Measurements from ENCODE around the gene MYBPC1. TPM values are rescaled to one million over a fixed set of nuclear protein-coding genes. Genes with fewer than 3 reads are reported as not detected.

The MYBPC1 gene
- not detected in 2 replicates for total RNA-seq (2012; rRNA removed)
- polyA plus RNA-seq (2012; rRNA removed) = not detected in 2 replicates
- polyA plus RNA-seq (2012; cell fraction: cytosol; rRNA removed) = not detected in 2 replicates
- not detected in 2 replicates for polyA plus RNA-seq (2012; cell fraction: nucleus; rRNA removed; ENCODE audit: low replicate concordance)
- Bru-seq, nascent RNA = not detected
- BruChase-seq, experiment 1, labeled RNA remaining after a 6-hour chase = not detected
- not detected for BruChase-seq, experiment 2, labeled RNA remaining after a 2-hour chase
- long read RNA-seq = 0 reads

- Histone ChIP-seq H3K4ac (ENCODE audit: low read depth, low read length) (no peak within 1 kb of the TSS), H2BK20ac (ENCODE audit: low read depth, low read length) (no peak within 1 kb of the TSS), H3K9ac (ENCODE audit: low read depth, low read length) (no peak within 1 kb of the TSS), H4K8ac (ENCODE audit: low read depth in 2 of 2, low read length in 2 of 2) (no peak within 1 kb of the TSS), H3K14ac (replicated peaks; ENCODE audit: low read depth, low read length) (no peak within 1 kb of the TSS), H3K9me1 (ENCODE audit: insufficient read depth, low read length) (no peaks in the 10 kb centered on the region), H2BK15ac (ENCODE audit: low read depth, low read length) (no peak within 1 kb of the TSS), H3K36me3 (ENCODE audit: control insufficient read depth, insufficient read depth, low read length) (no peaks in the 10 kb centered on the region), H3K79me1 (ENCODE audit: low read depth in 1 of 2, low read length in 2 of 2) (no peaks in the 10 kb centered on the region), H3K4me2 (ENCODE audit: low read depth, low read length) (no peak within 1 kb of the TSS), H2BK5ac (ENCODE audit: low read depth, low read length, poor library complexity, severe bottlenecking) (no peak within 1 kb of the TSS), H3K18ac (ENCODE audit: low read depth, low read length) (no peak within 1 kb of the TSS), H3K27ac (ENCODE audit: insufficient read depth, low read length) (no peak within 1 kb of the TSS), H3K23ac (ENCODE audit: low read depth, low read length) (no peak within 1 kb of the TSS), H2AK5ac (ENCODE audit: low read depth, low read length) (no peak within 1 kb of the TSS), H2AFZ (replicated peaks; ENCODE audit: low read length, poor library complexity) (no peak within 1 kb of the TSS), H2BK120ac (ENCODE audit: low read depth, low read length) (no peak within 1 kb of the TSS), H4K91ac (ENCODE audit: insufficient read depth, low read depth, low read length) (no peak within 1 kb of the TSS), H3K56ac (ENCODE audit: extremely low read depth, insufficient read depth, low read length) (no peak within 1 kb of the TSS), H3K4me1 (ENCODE audit: control insufficient read depth, insufficient read depth, low read length) (no peaks in the 10 kb centered on the region), H3K27me3 (ENCODE audit: control insufficient read depth, insufficient read depth, low read length) (no peaks in the 10 kb centered on the region), H4K20me1 (ENCODE audit: insufficient read depth, low read length) (no peaks in the 10 kb centered on the region), H4K5ac (ENCODE audit: low read depth, low read length) (no peak within 1 kb of the TSS), H3K9me3 (ENCODE audit: control insufficient read depth, insufficient read depth, low read length) (no peaks in the 10 kb centered on the region), H3K4me3 (ENCODE audit: insufficient read depth, low read depth, low read length) (no peak within 1 kb of the TSS), H2AK9ac (replicated peaks; ENCODE audit: low read depth, low read length, poor library complexity) (no peak within 1 kb of the TSS)
- intact Hi-C loops (cut with micrococcal nuclease) = no loop called here
- no peak for ATAC-seq (ENCODE audit: low read depth)
- ChIA-PET CTCF (no interaction called here), POLR2A (ENCODE audit: unreplicated experiment) (no interaction called here)
- no CpG with 5 or more reads among the region's 6 CpGs for WGBS, 2 experiments (ENCODE audit: extremely low coverage in 2 of 2, insufficient read length in 1 of 2)
- in situ Hi-C loops (cut with MboI; ENCODE audit: low sequenced_read_pairs) = no loop called here
- no TSS peak for BruUV-seq (replicated peaks)
- DNase-seq = no peak
- dilution Hi-C loops (cut with HindIII; ENCODE audit: low sequenced_read_pairs, unreplicated experiment) = no loop called here
- no peak for TF ChIP-seq NFE2L2 (IDR thresholded peaks at IDR 0.05; ENCODE audit: low read depth, low read length)
- TF ChIP-seq MAZ (IDR thresholded peaks at IDR 0.05; ENCODE audit: borderline replicate concordance, low read depth, low read length) = no peak
- no peak for TF ChIP-seq CHD1 (IDR thresholded peaks at IDR 0.05; ENCODE audit: low read depth, low read length)
- no peak for TF ChIP-seq MXI1 (IDR thresholded peaks at IDR 0.05; ENCODE audit: borderline replicate concordance, low read depth, low read length)
- no peak for TF ChIP-seq CEBPB (IDR thresholded peaks at IDR 0.05; ENCODE audit: low read depth, low read length)
- no peak for TF ChIP-seq POLR2A (IDR thresholded peaks at IDR 0.05; ENCODE audit: low read depth, low read length)
- TF ChIP-seq SMC3 (IDR thresholded peaks at IDR 0.05; ENCODE audit: low read depth, low read length) = no peak
- no peak for TF ChIP-seq RAD21 (IDR thresholded peaks at IDR 0.05; ENCODE audit: low read length)
- TF ChIP-seq FOS (IDR thresholded peaks at IDR 0.05; ENCODE audit: low read depth, low read length) = no peak
- TF ChIP-seq RCOR1 (IDR thresholded peaks at IDR 0.05; ENCODE audit: insufficient replicate concordance, low read length) = no peak
- no peak for TF ChIP-seq BHLHE40 (IDR thresholded peaks at IDR 0.05; ENCODE audit: low read depth, low read length)
- TF ChIP-seq MAFK (IDR thresholded peaks at IDR 0.05; ENCODE audit: low read depth, low read length) = no peak
- TF ChIP-seq ELK1 (IDR thresholded peaks at IDR 0.05; ENCODE audit: borderline replicate concordance, low read depth, low read length) = no peak
- TF ChIP-seq USF2 (IDR thresholded peaks at IDR 0.05; ENCODE audit: low read depth, low read length) = no peak
- no peak for TF ChIP-seq RFX5 (IDR thresholded peaks at IDR 0.05; ENCODE audit: low read depth, low read length)
These were observed at the start of gene MYBPC1 for GRCh38 chr12:101594700-101595099. Gene MYBPC1, plus strand, starts transcription at chr12:101594971. Its CDS starts 100 bp downstream, at chr12:101595071.

Data from IMR-90 (cell line).